Neural cell (in vitro differentiated cells): Measurements from ENCODE around the gene ATG14. TPM values are rescaled to one million over a fixed set of nuclear protein-coding genes. Genes with fewer than 3 reads are reported as not detected.

Experiments used
- H2AFZ ChIP-seq: fragments of 200-600, 300-800 bp; sonication (generic), shearing (Covaris generic); 2 replicates; pipeline ENCODE4 v1.6.0; 2014; ENCODE audit warnings: low read depth, mild to moderate bottlenecking, antibody characterized with exemption, low read length, moderate library complexity
- H3F3A ChIP-seq: fragments of 200-600 bp; shearing (Covaris generic); 2 replicates; pipeline ENCODE4 v1.6.1; 2016; ENCODE audit warnings: mild to moderate bottlenecking, moderate library complexity, mixed read lengths, antibody characterized with exemption, low read length; ENCODE audit not compliant: insufficient read depth, poor library complexity, severe bottlenecking
- H3K27ac ChIP-seq: fragments of 200-600, 300-800 bp; sonication (generic), shearing (Covaris generic); 2 replicates; pipeline ENCODE4 v1.5.1; 2014; ENCODE audit warnings: mild to moderate bottlenecking, low read length, moderate library complexity
- H3K27me3 ChIP-seq: fragments of 300-800, 200-600 bp; sonication (generic), shearing (Covaris generic); 2 replicates; pipeline ENCODE4 v1.6.0; 2014; ENCODE audit warnings: mild to moderate bottlenecking, low read depth, low read length, moderate library complexity; ENCODE audit not compliant: insufficient read depth
- H3K36me3 ChIP-seq: fragments of 300-800, 200-600 bp; sonication (generic), shearing (Covaris generic); 2 replicates; pipeline ENCODE4 v1.5.1; 2014; ENCODE audit warnings: mild to moderate bottlenecking, antibody characterized with exemption, low read length, moderate library complexity; ENCODE audit not compliant: insufficient read depth
- H3K4me2 ChIP-seq: fragments of 300-800, 200-600 bp; sonication (generic), shearing (Covaris generic); 2 replicates; pipeline ENCODE4 v1.6.0; 2014; ENCODE audit warnings: mild to moderate bottlenecking, low read length
- H3K4me3 ChIP-seq: fragments of 300-800, 200-600 bp; sonication (generic), shearing (Covaris generic); 2 replicates; pipeline ENCODE4 v1.5.1; 2014; ENCODE audit warnings: mild to moderate bottlenecking, low read length, moderate library complexity
- H3K79me2 ChIP-seq: fragments of 200-600 bp; shearing (Covaris generic); replicated peaks from 2 replicates; pipeline ENCODE4 v1.6.0; 2014; ENCODE audit warnings: mild to moderate bottlenecking, low read length, moderate library complexity; ENCODE audit not compliant: insufficient read depth
- H3K9ac ChIP-seq: fragments of 300-800, 200-600 bp; sonication (generic), shearing (Covaris generic); 2 replicates; pipeline ENCODE4 v1.6.1; 2016; ENCODE audit warnings: mild to moderate bottlenecking, low read length, mixed read lengths
- H3K9me2 ChIP-seq: fragments of 200-600 bp; shearing (Covaris generic); 2 replicates; pipeline ENCODE4 v1.6.1; 2016; ENCODE audit warnings: mild to moderate bottlenecking, low read length, mixed read lengths; ENCODE audit not compliant: insufficient read depth
- H3K9me3 ChIP-seq: fragments of 200-600, 300-800 bp; sonication (generic), shearing (Covaris generic); 2 replicates; pipeline ENCODE4 v1.6.1; 2016; ENCODE audit warnings: mild to moderate bottlenecking, mixed run types, low read length, moderate library complexity, mixed read lengths
- H4K20me1 ChIP-seq: fragments of 200-600 bp; shearing (Covaris generic); 2 replicates; pipeline ENCODE4 v1.6.1; 2016; ENCODE audit warnings: mild to moderate bottlenecking, mixed run types; ENCODE audit not compliant: insufficient read depth
- CTCF ChIP-seq: fragments of 450-650 bp; IDR thresholded peaks from 2 replicates; pipeline ENCODE4 v1.5.1; 2014; ENCODE audit warnings: antibody characterized with exemption, mild to moderate bottlenecking, moderate library complexity; ENCODE audit not compliant: poor library complexity, severe bottlenecking
- EP300 ChIP-seq: fragments of 450-650 bp; conservative IDR thresholded peaks from 2 replicates; pipeline ENCODE4 v1.6.1; 2014; ENCODE audit warnings: antibody characterized with exemption, mild to moderate bottlenecking, moderate library complexity; ENCODE audit not compliant: poor library complexity, severe bottlenecking
- EZH2 ChIP-seq: fragments of 200-600, 300-800 bp; shearing (Covaris generic), sonication (generic); IDR thresholded peaks from 2 replicates; pipeline ENCODE4 v1.6.1; 2014; ENCODE audit warnings: antibody characterized with exemption, low read length, borderline replicate concordance, mild to moderate bottlenecking; ENCODE audit not compliant: insufficient read depth, poor library complexity, severe bottlenecking
- MXI1 ChIP-seq: fragments of 450-650 bp; conservative IDR thresholded peaks from 2 replicates; pipeline ENCODE4 v1.6.1; 2014; ENCODE audit warnings: antibody characterized with exemption, mild to moderate bottlenecking; ENCODE audit not compliant: poor library complexity, severe bottlenecking
- POLR2AphosphoS5 ChIP-seq: IDR thresholded peaks from 2 replicates; pipeline ENCODE4 v1.6.1; 2012
- RAD21 ChIP-seq: fragments of 450-650 bp; conservative IDR thresholded peaks from 2 replicates; pipeline ENCODE4 v1.6.1; 2014; ENCODE audit warnings: antibody characterized with exemption, mild to moderate bottlenecking, moderate library complexity
- REST ChIP-seq: IDR thresholded peaks from 2 replicates; pipeline ENCODE4 v1.6.1; 2012; ENCODE audit warnings: borderline replicate concordance
- SMC3 ChIP-seq: fragments of 450-650 bp; conservative IDR thresholded peaks from 2 replicates; pipeline ENCODE4 v1.6.1; 2014; ENCODE audit warnings: antibody characterized with exemption, mild to moderate bottlenecking, moderate library complexity; ENCODE audit not compliant: poor library complexity
- TAF1 ChIP-seq: IDR thresholded peaks from 2 replicates; pipeline ENCODE4 v1.6.1; 2012; ENCODE audit warnings: low read depth
- polyA plus RNA-seq: library from polyadenylated mRNA; depleted of rRNA; stranded (reverse); fragments of >200 nt; gene quantifications from 2 replicates; pipeline ENCODE4 v1.2.3, GENCODE V29; 2014

ATG14 gene
- polyA plus RNA-seq, 1 donor from 2014 or later, result 28.2 TPM

- Histone ChIP-seq H3K79me2 (no peaks in the 10 kb centered on the region), H3F3A (no peaks in the 10 kb centered on the region), H2AFZ (no peak overlapping the region), H3K27me3 (no peaks in the 10 kb centered on the region), H3K9me3 (no peaks in the 10 kb centered on the region), H3K4me2 (no peak overlapping the region), H3K4me3 (no peak overlapping the region), H3K9me2 (no peaks in the 10 kb centered on the region), H3K27ac (no peak overlapping the region), H3K9ac (no peak overlapping the region), H4K20me1 (no peaks in the 10 kb centered on the region), H3K36me3 (no peaks in the 10 kb centered on the region)
- TF ChIP-seq EP300, result no peak
Measured at GRCh38 chr14:55387121-55387520, 24.5 kb downstream of the ATG14 start.

- H3K4me3 ChIP-seq, result no peak overlapping the region
- no peaks in the 10 kb centered on the region for H3K9me3 ChIP-seq
- no peak overlapping the region for H2AFZ ChIP-seq
- no peak overlapping the region for H3K4me2 ChIP-seq
- no peak overlapping the region for H3K9ac ChIP-seq
- H3K27me3 ChIP-seq, result no peaks in the 10 kb centered on the region
- H4K20me1 ChIP-seq, result no peaks in the 10 kb centered on the region
- TF ChIP-seq EP300 (no peak), RAD21 (no peak), POLR2AphosphoS5 (no peak), TAF1 (no peak), EZH2 (no peak), MXI1 (no peak), SMC3 (no peak), REST (no peak), CTCF (no peak)
- H3K36me3 ChIP-seq, result no peaks in the 10 kb centered on the region
- no peaks in the 10 kb centered on the region for H3K79me2 ChIP-seq
- no peaks in the 10 kb centered on the region for H3F3A ChIP-seq
- no peak overlapping the region for H3K27ac ChIP-seq
- H3K9me2 ChIP-seq, result no peaks in the 10 kb centered on the region
Measured at GRCh38 chr14:55386037-55386808, 25.4 kb downstream of the ATG14 start.
